Bronchial epithelial cell (primary cell): ENCODE measurements around the gene LDLRAD4. TPM values are rescaled to one million over a fixed set of nuclear protein-coding genes. Genes with fewer than 3 reads are reported as not detected.

ENCODE experiments used
- DNase-seq: peaks from one replicate; pipeline ENCODE4 v3.0.0-alpha.2; 2010; ENCODE audit warnings: low read depth
- FAIRE-seq: peaks from 2 replicates; lab custom pipeline; 2011; peaks lifted over from hg19 to GRCh38; lab: Jason Lieb, UNC
- H3K27me3 ChIP-seq: 2 replicates; pipeline ENCODE4 v1.5.1; 2011; ENCODE audit warnings: low read length; ENCODE audit not compliant: control insufficient read depth, insufficient read depth
- H3K36me3 ChIP-seq: 2 replicates; pipeline ENCODE4 v1.5.1; 2011; ENCODE audit warnings: low read length; ENCODE audit not compliant: control insufficient read depth, insufficient read depth
- H3K4me3 ChIP-seq: 2 replicates; pipeline ENCODE4 v1.5.1; 2011; ENCODE audit warnings: mild to moderate bottlenecking, low read depth, low read length, control low read depth
- CTCF ChIP-seq: IDR thresholded peaks from 2 replicates; pipeline ENCODE4 v1.5.1; 2011; ENCODE audit warnings: mild to moderate bottlenecking, moderate library complexity, low read length, control low read depth, inconsistent platforms; ENCODE audit not compliant: insufficient read depth, severe bottlenecking
- total RNA-seq: library from RNA; depleted of rRNA; stranded (reverse); fragments of >200 nt; gene quantifications from 2 replicates; pipeline ENCODE4 v1.2.1, GENCODE V29; 2014

The LDLRAD4 gene
- total RNA-seq, 1 donor from 2014 or later, result not detected

DNA sequence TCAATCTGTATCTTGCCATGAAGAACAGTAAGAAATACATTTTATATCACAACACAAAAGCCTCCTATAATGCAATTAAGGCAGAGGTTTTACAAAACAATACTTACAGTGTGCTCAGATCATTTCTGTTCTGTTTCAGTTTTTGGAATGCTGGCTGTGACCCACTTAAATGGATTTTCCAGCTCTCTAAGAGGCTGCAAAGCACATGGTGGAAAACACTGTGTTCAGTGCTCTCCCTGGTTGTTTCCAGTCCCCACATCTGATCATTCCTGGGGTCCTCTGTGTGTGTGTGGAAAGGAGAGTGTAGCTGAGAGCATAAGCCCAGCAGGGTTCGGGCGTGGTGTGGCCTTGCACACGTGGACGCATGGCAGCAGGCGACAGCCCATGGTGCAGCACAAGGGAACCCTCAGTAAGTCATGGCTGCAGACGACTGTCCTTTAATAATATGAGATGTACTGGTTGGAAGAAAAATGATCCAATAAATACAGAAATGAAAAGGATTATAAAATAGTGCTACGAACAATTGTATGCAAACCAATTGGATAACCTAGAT, 412.2 kb downstream of the LDLRAD4 start:
- no peak overlapping the region for H3K4me3 ChIP-seq
- DNase-seq (no peak), FAIRE-seq (no peak)
- H3K36me3 ChIP-seq, result no peaks in the 10 kb centered on the region
- no peaks in the 10 kb centered on the region for H3K27me3 ChIP-seq
- no peak for TF ChIP-seq CTCF

GRCh38 chr18:13633700-13634099, 415.1 kb downstream of the LDLRAD4 start:
- no peaks in the 10 kb centered on the region for H3K36me3 ChIP-seq
- no peak for DNase-seq
- no peak for TF ChIP-seq CTCF
- FAIRE-seq, result no peak
- H3K4me3 ChIP-seq, result no peak overlapping the region
- H3K27me3 ChIP-seq, result no peaks in the 10 kb centered on the region

DNA sequence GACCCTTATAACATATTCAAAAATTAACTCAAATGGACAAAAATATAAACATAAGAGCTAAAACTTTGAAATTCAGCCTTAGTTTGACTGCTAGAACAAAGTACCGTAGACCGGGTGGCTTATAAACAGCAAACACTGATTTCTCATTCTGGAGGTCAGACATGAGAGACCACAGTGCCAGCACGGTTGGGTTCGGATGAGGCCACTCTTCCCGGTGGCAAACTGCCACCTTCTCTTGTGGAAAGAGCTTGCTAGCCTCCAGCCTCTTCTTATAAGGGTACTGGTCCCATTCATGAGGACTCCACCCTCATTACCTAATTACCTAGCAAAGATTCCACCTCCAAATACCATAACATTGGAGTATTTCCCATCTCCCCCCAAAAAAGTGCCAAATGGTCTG, 416.5 kb downstream of the LDLRAD4 start:
- FAIRE-seq, result no peak
- TF ChIP-seq CTCF, result no peak
- Histone ChIP-seq H3K36me3 (no peaks in the 10 kb centered on the region), H3K27me3 (no peaks in the 10 kb centered on the region), H3K4me3 (no peak overlapping the region)
- DNase-seq, result no peak

- TF ChIP-seq CTCF, result no peak
- DNase-seq (no peak), FAIRE-seq (no peak)
Observed at GRCh38 chr18:13638719-13639595, 420.4 kb downstream of the LDLRAD4 start.

GRCh38 chr18:13640266-13640860, 421.8 kb downstream of the LDLRAD4 start:
- TF ChIP-seq CTCF, result no peak
- FAIRE-seq (no peak), DNase-seq (no peak)

More at GRCh38 chr18:13638719-13639595, 420.4 kb downstream of the LDLRAD4 start:
- Histone ChIP-seq H3K36me3 (no peaks in the 10 kb centered on the region), H3K4me3 (no peak overlapping the region), H3K27me3 (peaks cover 3% of the 10 kb centered on the region)

More at GRCh38 chr18:13640266-13640860, 421.8 kb downstream of the LDLRAD4 start:
- no peak overlapping the region for H3K4me3 ChIP-seq
- H3K36me3 ChIP-seq, result no peaks in the 10 kb centered on the region
- H3K27me3 ChIP-seq, result peaks cover 3% of the 10 kb centered on the region
